ENCODE measurements around the gene OR2T29.
"Not testable (repeated sequence)": the region's sequence is repeated elsewhere in the genome, so short reads cannot be mapped to it uniquely, and the experiment has no call there.

Gene OR2T29

GRCh38 chr1:248562672-248563071 is at the start of gene OR2T29:
Gene OR2T29, minus strand, starts transcription at chr1:248562772. Its CDS starts 3,281 bp downstream, at chr1:248559491.
- not testable (repeated sequence) for DNase-seq

- no peak for DNase-seq
Measured at GRCh38 chr1:248611883-248612414, 49.4 kb upstream of the OR2T29 start.

- DNase-seq, result no peak
Measured at GRCh38 chr1:248610301-248610700, 47.7 kb upstream of the OR2T29 start.

GRCh38 chr1:248599396-248599795 is 36.8 kb upstream of the OR2T29 start:
- no peak for DNase-seq

DNA sequence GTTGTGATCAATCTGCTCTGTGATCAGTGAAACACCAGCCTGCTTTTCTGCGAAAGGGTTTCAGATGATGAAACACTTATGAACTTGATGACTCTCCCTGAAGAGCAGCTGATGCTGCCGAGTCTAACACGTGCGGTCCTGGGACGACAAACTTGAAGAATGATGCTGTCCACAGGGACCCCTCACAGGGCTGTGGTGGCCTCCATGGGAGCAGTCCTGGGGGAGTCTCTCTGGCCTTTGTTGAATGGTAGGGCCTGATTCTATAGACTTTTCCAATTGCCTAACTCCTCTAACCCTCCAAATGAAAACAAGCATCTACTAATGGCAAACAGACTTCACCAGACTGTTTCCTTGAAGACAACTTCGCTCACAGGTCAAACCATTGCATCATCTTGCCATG is 35.0 kb upstream of the OR2T29 start, which contains the start of gene OR2T10:
Gene OR2T10, minus strand, starts transcription at position 112 of the 400 bp plus-strand sequence. CDS start 3,932 bp downstream, outside the sequence.
- no peak for DNase-seq

DNA sequence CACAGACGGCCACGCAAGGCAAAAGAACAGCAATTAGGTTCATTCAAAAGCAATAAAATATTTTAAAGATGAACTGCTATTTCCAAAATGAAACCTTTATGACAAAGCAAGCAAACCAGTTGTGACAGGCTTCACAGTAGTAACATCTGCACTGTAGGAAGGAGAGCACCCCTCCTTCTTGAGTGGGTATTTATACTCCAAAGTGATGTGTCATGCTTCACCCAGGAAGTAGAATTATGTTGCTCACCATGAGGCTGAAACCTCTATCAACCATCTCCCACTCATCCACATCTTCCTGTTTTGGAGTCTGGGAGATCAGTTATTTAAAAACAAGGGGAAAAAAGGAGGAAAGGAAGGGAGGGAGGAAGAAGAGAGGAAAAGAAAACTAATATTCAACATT is 34.0 kb upstream of the OR2T29 start:
- DNase-seq, result no peak

DNA sequence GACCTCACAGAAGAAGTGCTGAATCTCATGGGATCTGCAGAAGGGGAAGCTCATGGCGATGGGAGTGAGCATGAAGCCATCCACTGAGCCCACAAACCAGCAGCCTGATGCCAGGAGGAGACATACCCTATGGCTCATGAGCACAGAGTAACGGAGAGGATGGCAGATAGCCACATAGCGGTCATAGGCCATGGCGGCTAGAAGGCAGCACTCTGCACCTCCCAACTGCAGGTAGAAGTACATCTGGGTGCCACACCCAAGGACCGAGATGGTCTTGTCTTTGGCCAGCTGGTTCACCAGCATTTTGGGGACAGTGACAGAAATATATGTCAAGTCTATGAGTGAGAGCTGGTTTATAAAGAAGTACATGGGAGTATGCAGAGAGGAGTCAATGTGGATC is 30.7 kb upstream of the OR2T29 start:
- DNase-seq, result no peak

- DNase-seq, result no peak
Measured at GRCh38 chr1:248592655-248593054, 30.1 kb upstream of the OR2T29 start.

GRCh38 chr1:248590055-248590454 is 27.5 kb upstream of the OR2T29 start:
- DNase-seq, result no peak

DNA sequence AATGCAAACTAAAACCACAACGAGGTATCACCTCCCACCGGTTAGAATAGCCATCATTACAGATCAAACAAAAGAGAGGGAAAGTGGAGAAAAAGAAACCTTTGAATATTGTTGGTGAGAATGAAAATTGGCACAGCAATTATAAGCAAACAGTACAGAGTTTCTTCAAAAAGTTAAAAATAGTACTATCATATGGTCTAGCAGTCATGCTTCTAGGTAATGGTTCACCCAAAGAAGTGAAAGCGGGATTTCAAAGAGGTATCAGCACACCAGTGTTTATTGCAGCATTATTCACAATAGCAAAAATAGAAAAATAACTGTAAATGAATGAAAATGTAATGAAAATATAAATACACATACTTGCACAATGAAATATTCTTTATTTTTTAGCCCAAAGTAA is 26.8 kb upstream of the OR2T29 start:
- DNase-seq, result no peak

DNA sequence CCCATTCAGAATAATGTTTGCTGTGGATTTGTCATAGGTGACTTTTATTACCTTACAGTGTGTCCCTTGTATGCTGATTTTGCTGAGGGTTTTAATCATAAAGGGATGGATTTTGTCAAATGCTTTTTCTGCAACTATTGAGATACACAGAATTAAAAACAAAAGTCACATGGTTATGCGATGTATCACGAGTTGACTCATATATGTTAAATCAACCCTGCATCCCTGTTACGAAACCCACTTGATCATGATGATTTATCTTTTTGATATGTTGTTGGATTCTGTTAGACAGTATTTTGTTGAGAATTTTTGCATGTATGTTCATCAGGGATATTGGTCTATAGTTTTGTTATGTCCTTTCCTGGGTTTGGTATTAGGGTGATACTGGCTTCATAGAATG is 22.7 kb upstream of the OR2T29 start:
- DNase-seq, result no peak

DNA sequence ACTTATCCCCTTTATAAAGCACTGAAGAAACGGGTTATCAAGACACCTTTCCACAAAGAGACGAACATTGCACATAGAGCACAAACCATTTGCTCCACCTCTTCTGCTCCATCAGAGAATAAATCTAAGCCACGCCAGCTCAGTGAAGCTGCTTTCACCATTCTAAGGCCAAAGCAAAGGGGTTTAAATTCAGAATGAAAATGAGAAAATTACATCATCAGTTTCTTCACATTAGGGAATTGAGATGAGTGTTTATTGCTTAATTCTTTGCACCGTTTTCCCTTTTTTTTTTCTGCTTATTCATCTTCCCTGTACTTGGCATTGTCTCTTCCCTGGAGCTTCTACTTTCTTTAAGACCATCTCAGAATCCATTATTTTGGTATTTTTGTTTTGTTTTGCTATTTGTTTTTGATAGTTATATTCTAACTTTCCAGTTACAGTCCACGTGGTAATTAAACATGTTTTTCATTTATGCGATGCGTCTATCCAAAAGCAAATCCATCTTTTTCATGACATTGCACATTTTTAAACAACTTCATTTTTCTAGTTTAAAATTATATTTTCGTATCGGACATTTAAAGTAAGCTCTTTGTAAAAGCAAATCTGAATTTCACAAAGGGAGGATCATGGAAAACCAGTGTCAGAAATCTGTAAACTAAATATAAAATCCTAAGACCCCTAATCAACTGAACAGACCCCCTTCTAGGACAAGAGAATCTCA is 13.8 kb upstream of the OR2T29 start:
- DNase-seq, result no peak

GRCh38 chr1:248574657-248575056 is 12.1 kb upstream of the OR2T29 start, which contains the start of gene OR2T34:
Gene OR2T34, minus strand, starts transcription at chr1:248574757. Its CDS starts 0 bp downstream, at chr1:248574757.
- not testable (repeated sequence) for DNase-seq

DNA sequence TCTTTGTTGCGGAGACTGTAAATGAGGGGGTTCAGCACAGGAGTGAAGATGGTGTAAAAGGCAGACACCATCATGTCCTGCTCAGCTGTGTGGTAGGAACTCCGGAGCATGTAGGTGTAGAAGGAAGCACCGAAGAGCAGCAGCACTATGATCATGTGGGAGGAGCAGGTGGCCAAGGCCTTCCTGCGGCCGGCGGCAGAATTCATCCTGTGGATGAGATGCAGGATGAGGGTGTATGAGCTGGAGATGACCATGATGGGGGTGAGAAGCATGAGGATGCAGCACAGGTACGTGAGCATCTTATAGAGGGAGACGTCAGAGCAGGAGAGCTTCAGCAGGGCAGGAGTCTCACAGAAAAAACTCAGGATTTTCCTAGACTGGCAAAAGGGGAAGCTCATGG is 11.3 kb upstream of the OR2T29 start:
- DNase-seq, result not testable (repeated sequence)

- not testable (repeated sequence) for DNase-seq
Measured at GRCh38 chr1:248572049-248572448, 9.5 kb upstream of the OR2T29 start.

DNA sequence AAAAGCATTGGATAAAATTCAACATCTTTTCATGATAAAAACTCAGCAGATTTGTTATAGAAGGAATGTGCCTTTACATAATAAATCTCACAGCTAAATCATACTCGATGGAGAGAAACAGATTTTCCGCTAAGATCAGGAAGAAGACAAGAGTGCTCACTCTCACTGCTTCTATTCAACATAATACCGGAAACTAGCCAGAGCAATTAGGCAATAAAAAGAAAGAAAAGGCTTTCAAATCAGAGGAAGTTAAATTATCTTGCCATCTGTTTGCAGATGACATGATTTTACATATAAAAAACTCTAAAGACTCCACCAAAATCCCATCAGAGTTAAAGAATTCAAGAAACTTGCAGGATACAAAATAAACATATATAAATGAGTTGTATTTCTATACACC is 8.2 kb upstream of the OR2T29 start:
- not testable (repeated sequence) for DNase-seq

GRCh38 chr1:248569049-248569448 is 6.5 kb upstream of the OR2T29 start:
- DNase-seq, result not testable (repeated sequence)

DNA sequence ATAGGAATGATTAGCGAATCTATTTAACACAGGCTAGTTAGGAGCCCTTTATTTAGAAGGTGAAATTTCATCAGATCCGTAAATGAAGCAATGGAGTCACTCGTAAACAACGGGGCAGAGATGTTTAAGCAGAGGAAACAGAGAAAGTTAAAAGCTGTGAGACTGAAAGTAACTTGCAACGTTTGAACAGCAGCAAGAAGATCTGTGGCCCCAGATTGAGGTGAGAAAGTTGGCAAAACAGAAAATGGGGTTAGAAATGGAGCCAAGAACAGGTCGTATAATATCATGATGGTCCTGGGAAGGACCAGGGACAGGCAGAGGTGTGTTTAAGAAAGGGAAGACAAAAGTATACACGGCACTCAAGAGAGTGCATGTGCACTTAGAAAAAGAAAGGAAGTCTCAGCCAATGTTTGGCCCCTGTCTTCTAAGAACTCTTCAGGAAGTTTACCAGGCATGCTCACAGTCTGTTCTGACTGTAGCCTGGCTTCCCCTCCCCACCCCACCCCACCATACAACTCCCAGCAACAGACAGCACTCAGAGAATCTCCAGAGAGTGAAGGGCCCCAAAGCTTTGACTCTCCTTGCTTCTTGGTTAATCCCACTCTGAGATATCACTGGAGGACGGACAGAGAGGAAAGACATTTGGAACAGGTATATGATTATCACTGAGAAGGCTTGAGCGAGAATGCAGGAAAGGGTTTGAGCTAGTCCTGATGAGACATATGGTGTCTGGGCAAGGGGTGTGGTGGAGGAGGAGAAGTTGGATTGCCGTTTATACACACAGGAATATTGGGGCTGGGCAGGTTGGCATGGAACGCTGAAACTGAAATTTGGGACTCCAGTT is 3.2 kb upstream of the OR2T29 start:
- DNase-seq, result not testable (repeated sequence)

DNA sequence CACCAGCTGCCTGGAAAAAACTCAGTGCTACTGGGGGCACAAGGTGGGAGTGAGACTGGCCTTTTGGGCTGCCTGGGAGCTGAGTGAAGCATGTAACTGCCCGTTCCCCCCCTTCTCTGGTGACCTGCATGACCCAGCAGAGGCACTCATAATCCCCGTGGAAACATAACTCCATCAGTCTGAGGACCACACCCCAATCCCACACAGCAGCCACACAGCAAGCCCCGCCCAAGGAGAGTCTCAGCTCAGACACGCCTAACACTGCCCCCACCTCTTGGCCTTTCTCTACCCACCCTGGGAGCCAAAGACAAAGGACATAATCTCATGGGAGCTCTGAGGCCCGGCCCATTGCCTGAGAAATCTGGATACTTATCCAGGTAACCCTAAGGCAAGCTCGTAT is 11.5 kb downstream of the OR2T29 start:
- not testable (repeated sequence) for DNase-seq

GRCh38 chr1:248547383-248547782 is 15.2 kb downstream of the OR2T29 start:
- not testable (repeated sequence) for DNase-seq

- not testable (repeated sequence) for DNase-seq
Measured at GRCh38 chr1:248537449-248537848, 25.1 kb downstream of the OR2T29 start.

DNA sequence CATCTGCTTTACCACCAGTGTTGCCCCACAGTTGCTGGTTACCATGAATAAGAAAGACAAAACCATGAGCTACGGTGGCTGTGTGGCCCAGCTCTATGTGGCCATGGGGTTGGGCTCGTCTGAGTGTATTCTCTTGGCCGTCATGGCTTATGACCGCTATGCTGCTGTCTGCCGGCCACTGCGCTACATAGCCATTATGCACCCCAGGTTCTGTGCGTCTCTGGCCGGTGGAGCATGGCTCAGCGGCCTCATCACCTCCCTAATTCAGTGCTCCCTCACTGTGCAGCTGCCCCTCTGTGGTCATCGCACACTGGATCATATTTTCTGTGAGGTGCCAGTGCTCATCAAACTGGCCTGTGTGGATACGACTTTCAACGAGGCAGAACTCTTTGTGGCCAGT is 40.7 kb downstream of the OR2T29 start:
- DNase-seq, result no peak

GRCh38 chr1:248510217-248510616 is 52.4 kb downstream of the OR2T29 start:
- DNase-seq, result not testable (repeated sequence)

DNA sequence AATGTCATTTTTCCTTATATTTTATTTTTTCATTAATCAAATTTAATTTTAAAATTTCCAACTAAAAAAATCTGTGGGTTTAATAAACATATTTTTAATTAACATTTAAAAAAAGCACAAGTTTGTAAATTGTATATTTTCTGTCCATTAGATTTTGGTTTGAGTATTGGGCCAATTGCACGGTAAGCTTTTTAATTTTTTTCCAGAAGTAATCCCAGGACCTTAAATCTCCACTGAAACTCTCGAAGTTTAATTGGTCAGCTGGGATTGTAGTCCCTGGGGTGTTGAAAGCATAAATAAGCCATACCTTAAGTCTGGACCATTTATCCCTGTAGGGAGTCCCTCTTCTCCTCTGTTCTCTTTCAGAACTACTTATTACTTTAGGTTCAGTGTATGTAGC is 54.8 kb downstream of the OR2T29 start, which contains the start of gene OR2G6:
Gene OR2G6, plus strand, starts transcription at position 301 of the 400 bp plus-strand sequence. CDS start 13,574 bp downstream, outside the sequence.
- DNase-seq, result not testable (repeated sequence)

All from DMS79 (cell line).